ENCODE data around the gene CRHR1.

DNA sequence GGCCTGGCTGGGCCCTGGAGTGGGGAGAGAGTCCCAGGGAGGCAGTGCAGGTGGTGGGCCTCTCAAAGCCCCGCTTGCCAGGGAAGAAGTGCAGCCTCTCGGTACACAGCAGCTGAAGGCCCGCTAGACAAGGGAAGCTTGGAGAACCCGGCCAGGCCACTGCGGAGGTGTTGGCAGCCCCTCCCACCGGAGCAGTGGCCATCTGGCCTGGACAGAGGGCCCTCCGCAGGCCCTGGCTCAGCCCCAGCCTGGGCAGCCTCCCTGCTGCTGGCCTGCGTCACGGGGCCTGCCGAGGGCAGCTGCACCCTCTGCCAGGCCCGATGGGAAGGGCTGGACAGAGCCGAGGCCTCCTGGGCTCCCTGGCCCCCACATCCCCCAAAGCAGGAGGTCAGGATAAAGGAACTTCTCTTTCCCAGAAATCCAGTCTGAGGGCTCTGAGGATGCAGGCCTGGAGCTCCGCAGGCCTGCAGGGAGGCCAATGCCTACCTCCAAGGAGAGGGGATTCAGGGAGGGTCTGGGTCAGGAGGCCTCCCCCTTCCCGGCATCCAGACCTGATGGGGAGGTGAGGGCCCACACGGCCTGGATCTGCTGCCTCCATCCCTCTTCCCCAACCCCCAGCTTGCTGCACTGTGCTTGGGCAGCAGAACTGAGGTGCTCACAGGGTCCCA lies 64.9 kb downstream of the CRHR1 start:
- no peak for TF ChIP-seq POLR2AphosphoS5 (IDR thresholded peaks at IDR 0.05; ENCODE audit: low read depth, low read length)
- no peak for TF ChIP-seq POLR2A (IDR thresholded peaks at IDR 0.05; ENCODE audit: low read depth, low read length)
- TF ChIP-seq TAF1 (IDR thresholded peaks at IDR 0.05; ENCODE audit: borderline replicate concordance, low read depth, low read length), result no peak

Data from GM12892 (cell line).